GM23338 (cell line): ENCODE data around the gene ARL4D. TPM values are rescaled to one million over a fixed set of nuclear protein-coding genes. Genes with fewer than 3 reads are reported as not detected.
"Not testable (repeated sequence)": the region's sequence is repeated elsewhere in the genome, so short reads cannot be mapped to it uniquely, and the experiment has no call there.

ENCODE experiments used
- ATAC-seq: fragments of 200-7000 bp; cut with Tn5 transposase; 3 replicates; pipeline ENCODE4 v1.9.1; 2020
- DNase-seq: peaks from one replicate; pipeline ENCODE4 v3.0.0-alpha.2; 2015; ENCODE audit warnings: low spot score
- H2AFZ ChIP-seq: fragments of 200-600 bp; sonication (generic); 2 replicates; pipeline ENCODE4 v1.8.0; 2016; ENCODE audit warnings: antibody characterized with exemption, mild to moderate bottlenecking, moderate library complexity
- H3F3A ChIP-seq: fragments of 200-600 bp; sonication (generic); replicated peaks from 2 replicates; pipeline ENCODE4 v1.8.0; 2017; ENCODE audit warnings: antibody characterized with exemption, mixed run types, low read depth
- H3K27ac ChIP-seq: fragments of 200-600 bp; sonication (generic); 2 replicates; pipeline ENCODE4 v1.6.1; 2016; ENCODE audit warnings: low read depth
- H3K27me3 ChIP-seq: fragments of 200-600 bp; sonication (generic); 2 replicates; pipeline ENCODE4 v1.8.0; 2016; ENCODE audit warnings: mild to moderate bottlenecking, mixed run types, moderate library complexity; ENCODE audit not compliant: insufficient read depth
- H3K36me3 ChIP-seq: fragments of 200-600 bp; sonication (generic); 2 replicates; pipeline ENCODE4 v1.8.0; 2016; ENCODE audit warnings: mild to moderate bottlenecking; ENCODE audit not compliant: insufficient read depth
- H3K4me1 ChIP-seq: fragments of 200-600 bp; sonication (generic); 2 replicates; pipeline ENCODE4 v1.8.0; 2016; ENCODE audit warnings: mild to moderate bottlenecking, moderate library complexity; ENCODE audit not compliant: insufficient read depth
- H3K4me2 ChIP-seq: fragments of 200-600 bp; sonication (generic); 2 replicates; pipeline ENCODE4 v1.7.1; 2017; ENCODE audit warnings: mixed run types
- H3K4me3 ChIP-seq: fragments of 200-600 bp; sonication (generic); 2 replicates; pipeline ENCODE4 v1.6.1; 2016; ENCODE audit warnings: mixed run types
- H3K79me2 ChIP-seq: fragments of 200-600 bp; sonication (generic); replicated peaks from 2 replicates; pipeline ENCODE4 v1.8.0; 2017; ENCODE audit warnings: mild to moderate bottlenecking; ENCODE audit not compliant: insufficient read depth
- H3K9me2 ChIP-seq: fragments of 200-600 bp; sonication (generic); 2 replicates; pipeline ENCODE4 v1.8.0; 2017; ENCODE audit not compliant: insufficient read depth
- H4K20me1 ChIP-seq: fragments of 200-600 bp; sonication (generic); replicated peaks from 2 replicates; pipeline ENCODE4 v1.8.0; 2017; ENCODE audit warnings: mild to moderate bottlenecking; ENCODE audit not compliant: insufficient read depth
- H3K27ac Mint-ChIP-seq: 2 replicates; pipeline ENCODE4 v1.8.0; 2020; ENCODE audit warnings: inconsistent platforms, mild to moderate bottlenecking, moderate library complexity, mixed read lengths
- H3K27me3 Mint-ChIP-seq: 3 replicates; pipeline ENCODE4 v1.8.0; 2022; ENCODE audit warnings: low read depth, mild to moderate bottlenecking, moderate library complexity, mixed read lengths, inconsistent platforms; ENCODE audit not compliant: insufficient read depth, poor library complexity
- H3K36me3 Mint-ChIP-seq: 3 replicates; pipeline ENCODE4 v1.8.0; 2021; ENCODE audit warnings: low read depth, mild to moderate bottlenecking, inconsistent platforms, moderate library complexity, mixed read lengths
- H3K4me1 Mint-ChIP-seq: 3 replicates; pipeline ENCODE4 v1.8.0; 2020; ENCODE audit warnings: mild to moderate bottlenecking, inconsistent platforms, mixed read lengths
- H3K4me3 Mint-ChIP-seq: 3 replicates; pipeline ENCODE4 v1.8.0; 2021; ENCODE audit warnings: moderate library complexity, mild to moderate bottlenecking, inconsistent platforms, mixed read lengths
- H3K9me3 Mint-ChIP-seq: 3 replicates; pipeline ENCODE4 v1.8.0; 2020; ENCODE audit warnings: moderate library complexity, mild to moderate bottlenecking, inconsistent platforms, mixed read lengths
- CTCF ChIP-seq, 2 experiments: fragments of 200-600 bp in 1 of 2; sonication (generic) in 1 of 2; conservative IDR thresholded peaks; 2 replicates each; pipeline versions ENCODE4 v1.5.1 to v1.6.1; 2016 to 2017; ENCODE audit warnings: antibody characterized with exemption in 2 of 2, low read depth in 2 of 2, mild to moderate bottlenecking in 2 of 2, moderate library complexity in 1 of 2
- ETS1 ChIP-seq: IDR thresholded peaks from 2 replicates; pipeline ENCODE4 v1.6.1; 2016; ENCODE audit warnings: antibody characterized with exemption
- EZH2 ChIP-seq: fragments of 200-600 bp; sonication (generic); IDR thresholded peaks from one replicate; pipeline ENCODE4 v1.8.0; 2017; ENCODE audit warnings: antibody characterized with exemption, mild to moderate bottlenecking, low read depth; ENCODE audit not compliant: unreplicated experiment
- EZH2phosphoT487 ChIP-seq: fragments of 200-600 bp; sonication (generic); IDR thresholded peaks from one replicate; pipeline ENCODE4 v1.8.1; 2018; ENCODE audit warnings: antibody characterized with exemption; ENCODE audit not compliant: unreplicated experiment
- JUNB ChIP-seq: IDR thresholded peaks from one replicate; pipeline ENCODE4 v1.6.1; 2016; ENCODE audit warnings: antibody characterized with exemption; ENCODE audit not compliant: unreplicated experiment
- POLR2AphosphoS5 ChIP-seq: IDR thresholded peaks from 2 replicates; pipeline ENCODE4 v1.6.1; 2016; ENCODE audit warnings: antibody characterized with exemption, low read depth
- STAT1 ChIP-seq: IDR thresholded peaks from one replicate; pipeline ENCODE4 v1.6.1; 2016; ENCODE audit warnings: antibody characterized with exemption; ENCODE audit not compliant: unreplicated experiment
- ZNF331 ChIP-seq: fragments of 250-450 bp; sonication (Bioruptor Pico); IDR thresholded peaks from 2 replicates; pipeline ENCODE4 v1.5.0; 2020; ENCODE audit warnings: low read depth, mild to moderate bottlenecking, moderate library complexity
- polyA plus RNA-seq: library from polyadenylated mRNA; unstranded; fragments of >200 nt; fragmentation: Nextera tagmentation; extraction: Ambion mirVana; gene quantifications from 2 replicates; pipeline ENCODE4 v1.2.1, GENCODE V29; 2016
- total RNA-seq: library from RNA; depleted of rRNA; stranded (reverse); fragments of >200 nt; shearing (Covaris generic); gene quantifications from 2 replicates; pipeline ENCODE4 v1.2.3, GENCODE V29; 2014

The ARL4D gene
- total and polyA plus RNA-seq, 2 experiments from 2014 or later, result 8.7 to 9.5 TPM

- TF ChIP-seq JUNB, result no peak
Measured at GRCh38 chr17:43392397-43392796, 6.4 kb upstream of the ARL4D start (continued).

- peaks cover 8% of the 10 kb centered on the region; the same call in 1 of the 3 replicates for H3K4me1 Mint-ChIP-seq
- no peak overlapping the region for H3K4me2 ChIP-seq
- H3K36me3 Mint-ChIP-seq, result no peaks in the 10 kb centered on the region
Measured at GRCh38 chr17:43393944-43394482, 4.8 kb upstream of the ARL4D start.

GRCh38 chr17:43394696-43395095 is 4.1 kb upstream of the ARL4D start:
- H3K27ac Mint-ChIP-seq, H3K27ac ChIP-seq, H3K4me2 ChIP-seq, DNase-seq, H3K4me1 Mint-ChIP-seq, H3K4me3 Mint-ChIP-seq, H3K9me3 Mint-ChIP-seq, H3K4me1 ChIP-seq, H3K4me3 ChIP-seq, H3K79me2 ChIP-seq, H4K20me1 ChIP-seq, H3F3A ChIP-seq, ATAC-seq, H3K27me3 ChIP-seq, H3K9me2 ChIP-seq, H3K36me3 Mint-ChIP-seq, H3K36me3 ChIP-seq: not testable (repeated sequence)
- peak overlapping the region; percentile 44; the same call in 1 of the 2 replicates for H2AFZ ChIP-seq
- H3K27me3 Mint-ChIP-seq, result peaks cover 12% of the 10 kb centered on the region

More at GRCh38 chr17:43393944-43394482, 4.8 kb upstream of the ARL4D start:
- DNase-seq (peak; percentile 98), ATAC-seq (peak; percentile 69)
- H3K4me3 ChIP-seq, result no peak overlapping the region
- H3K27ac Mint-ChIP-seq, result peak overlapping the region; percentile 88; the same call in 1 of the 2 replicates
- H3K36me3 ChIP-seq, result no peaks in the 10 kb centered on the region
- no peaks in the 10 kb centered on the region for H3K79me2 ChIP-seq
- peak; percentile 96 to 98 for TF ChIP-seq CTCF (conservative IDR thresholded peaks at IDR 0.05; ENCODE audit: low read depth in 2 of 2)
- TF ChIP-seq POLR2AphosphoS5, result no peak
- H3K27ac ChIP-seq, result no peak overlapping the region
- peaks cover 3% of the 10 kb centered on the region; the same call in 1 of the 2 replicates for H3F3A ChIP-seq
- H3K4me3 Mint-ChIP-seq, result no peak overlapping the region
- H4K20me1 ChIP-seq, result no peaks in the 10 kb centered on the region
- no peaks in the 10 kb centered on the region for H3K27me3 ChIP-seq
- H3K9me2 ChIP-seq, result no peaks in the 10 kb centered on the region
- H2AFZ ChIP-seq, result peak overlapping the region; percentile 44; the same call in 1 of the 2 replicates
- H3K4me1 ChIP-seq, result 0 out of 2 replicates have a peak, but pooled peaks cover 4% of the 10 kb centered on the region
- H3K27me3 Mint-ChIP-seq, result peaks cover 6% of the 10 kb centered on the region
- no peaks in the 10 kb centered on the region for H3K9me3 Mint-ChIP-seq

GRCh38 chr17:43395165-43395564 is 3.6 kb upstream of the ARL4D start:
- H3K27ac Mint-ChIP-seq, result no peak overlapping the region
- DNase-seq (no peak), ATAC-seq (no peak)
- Histone ChIP-seq H4K20me1 (no peaks in the 10 kb centered on the region), H3K4me3 (no peak overlapping the region), H3K79me2 (no peaks in the 10 kb centered on the region), H3F3A (0 out of 2 replicates have a peak, but pooled peaks cover 3% of the 10 kb centered on the region), H3K9me2 (no peaks in the 10 kb centered on the region), H3K4me1 (0 out of 2 replicates have a peak, but pooled peaks cover 4% of the 10 kb centered on the region), H2AFZ (0 out of 2 replicates have a peak overlapping the region, but pooled peaks have one; percentile 44), H3K36me3 (no peaks in the 10 kb centered on the region), H3K27me3 (no peaks in the 10 kb centered on the region), H3K4me2 (no peak overlapping the region), H3K27ac (no peak overlapping the region)
- H3K4me3 Mint-ChIP-seq, result no peak overlapping the region
- H3K27me3 Mint-ChIP-seq, result peaks cover 12% of the 10 kb centered on the region
- no peaks in the 10 kb centered on the region for H3K9me3 Mint-ChIP-seq
- no peak for TF ChIP-seq EZH2
- TF ChIP-seq CTCF (conservative IDR thresholded peaks at IDR 0.05; ENCODE audit: low read depth in 2 of 2), result no peak
- TF ChIP-seq STAT1, result no peak
- TF ChIP-seq ZNF331 (CRISPR knock-in tag), result no peak
- no peak for TF ChIP-seq POLR2AphosphoS5
- TF ChIP-seq JUNB, result no peak
- TF ChIP-seq EZH2phosphoT487, result no peak
- TF ChIP-seq ETS1, result no peak
- no peaks in the 10 kb centered on the region for H3K36me3 Mint-ChIP-seq
- peaks cover 7% of the 10 kb centered on the region; the same call in 2 of the 3 replicates for H3K4me1 Mint-ChIP-seq
